ENCODE data around the gene ROMO1.
A peak's percentile ranks its signal among the peaks of the same experiment; 100 is the strongest.
"Not testable (repeated sequence)": the region's sequence is repeated elsewhere in the genome, so short reads cannot be mapped to it uniquely, and the experiment has no call there.

Gene ROMO1

GRCh38 chr20:35700625-35701148 lies 1.5 kb downstream of the ROMO1 start:
- peak overlapping the region; percentile 50 for H3K4me2 ChIP-seq
- H4K20me1 ChIP-seq (ENCODE audit: insufficient read depth): no peaks in the 10 kb centered on the region
- H3K27me3 ChIP-seq (ENCODE audit: insufficient read depth, low read depth): no peaks in the 10 kb centered on the region
- peaks cover 53% of the 10 kb centered on the region for H3K4me1 ChIP-seq (ENCODE audit: low read depth, poor library complexity, severe bottlenecking)
- no peak overlapping the region for H3K4me3 ChIP-seq (IDR thresholded peaks at IDR 0.05; ENCODE audit: insufficient read depth, low read depth, low read length)
- peaks cover 29% of the 10 kb centered on the region; the same call in 1 of the 2 replicates for H3K79me2 ChIP-seq (ENCODE audit: insufficient read depth, low read depth)
- peak overlapping the region; percentile 71; the same call in 1 of the 2 replicates for H3K27ac ChIP-seq
- no peak overlapping the region for H2AFZ ChIP-seq (ENCODE audit: low read depth)
- no peak for TF ChIP-seq CTCF (conservative IDR thresholded peaks at IDR 0.05; ENCODE audit: low read depth, low read length)
- peak overlapping the region; percentile 83; the same call in 1 of the 2 replicates for H3K9ac ChIP-seq
- peaks cover 20% of the 10 kb centered on the region; the same call in 1 of the 2 replicates for H3K36me3 ChIP-seq (ENCODE audit: insufficient read depth)

GRCh38 chr20:35702051-35702823 lies 3.0 kb downstream of the ROMO1 start:
- Histone ChIP-seq H3K27me3 (ENCODE audit: insufficient read depth, low read depth) (no peaks in the 10 kb centered on the region), H2AFZ (ENCODE audit: low read depth) (no peak overlapping the region), H3K9ac (no peak overlapping the region), H3K4me2 (no peak overlapping the region), H3K4me1 (ENCODE audit: low read depth, poor library complexity, severe bottlenecking) (peaks cover 49% of the 10 kb centered on the region), H4K20me1 (ENCODE audit: insufficient read depth) (no peaks in the 10 kb centered on the region), H3K79me2 (ENCODE audit: insufficient read depth, low read depth) (peaks cover 32% of the 10 kb centered on the region; the same call in 1 of the 2 replicates), H3K27ac (peak overlapping the region; percentile 27; the same call in 1 of the 2 replicates), H3K4me3 (IDR thresholded peaks at IDR 0.05; ENCODE audit: insufficient read depth, low read depth, low read length) (no peak overlapping the region), H3K36me3 (ENCODE audit: insufficient read depth) (peaks cover 33% of the 10 kb centered on the region; the same call in 1 of the 2 replicates)
- TF ChIP-seq CTCF (conservative IDR thresholded peaks at IDR 0.05; ENCODE audit: low read depth, low read length): no peak

- no peak overlapping the region for H3K4me2 ChIP-seq
- H3K4me3 ChIP-seq (IDR thresholded peaks at IDR 0.05; ENCODE audit: insufficient read depth, low read depth, low read length): no peak overlapping the region
- H3K27me3 ChIP-seq (ENCODE audit: insufficient read depth, low read depth): no peaks in the 10 kb centered on the region
- no peak overlapping the region for H2AFZ ChIP-seq (ENCODE audit: low read depth)
- no peak overlapping the region for H3K9ac ChIP-seq
- peaks cover 42% of the 10 kb centered on the region for H3K4me1 ChIP-seq (ENCODE audit: low read depth, poor library complexity, severe bottlenecking)
- peaks cover 40% of the 10 kb centered on the region; the same call in 1 of the 2 replicates for H3K36me3 ChIP-seq (ENCODE audit: insufficient read depth)
- no peak for TF ChIP-seq CTCF (conservative IDR thresholded peaks at IDR 0.05; ENCODE audit: low read depth, low read length)
- H3K79me2 ChIP-seq (ENCODE audit: insufficient read depth, low read depth): peaks cover 39% of the 10 kb centered on the region; the same call in 1 of the 2 replicates
- no peaks in the 10 kb centered on the region for H4K20me1 ChIP-seq (ENCODE audit: insufficient read depth)
- peak overlapping the region; percentile 5; the same call in 1 of the 2 replicates for H3K27ac ChIP-seq
These were observed 3.9 kb downstream of the ROMO1 start for GRCh38 chr20:35702824-35703695.

GRCh38 chr20:35704514-35705261 lies 5.5 kb downstream of the ROMO1 start:
- TF ChIP-seq CTCF (conservative IDR thresholded peaks at IDR 0.05; ENCODE audit: low read depth, low read length): no peak
- H3K9ac ChIP-seq: no peak overlapping the region
- no peak overlapping the region for H2AFZ ChIP-seq (ENCODE audit: low read depth)
- no peaks in the 10 kb centered on the region; the same call in 1 of the 2 replicates for H4K20me1 ChIP-seq (ENCODE audit: insufficient read depth)
- H3K4me2 ChIP-seq: no peak overlapping the region
- peaks cover 51% of the 10 kb centered on the region; the same call in 1 of the 2 replicates for H3K36me3 ChIP-seq (ENCODE audit: insufficient read depth)
- H3K27ac ChIP-seq: no peak overlapping the region
- no peaks in the 10 kb centered on the region for H3K27me3 ChIP-seq (ENCODE audit: insufficient read depth, low read depth)
- H3K4me1 ChIP-seq (ENCODE audit: low read depth, poor library complexity, severe bottlenecking): peaks cover 36% of the 10 kb centered on the region
- H3K4me3 ChIP-seq (IDR thresholded peaks at IDR 0.05; ENCODE audit: insufficient read depth, low read depth, low read length): no peak overlapping the region
- H3K79me2 ChIP-seq (ENCODE audit: insufficient read depth, low read depth): peaks cover 51% of the 10 kb centered on the region

GRCh38 chr20:35705894-35706293 lies 6.7 kb downstream of the ROMO1 start:
- H3K27me3 ChIP-seq (ENCODE audit: insufficient read depth, low read depth); H3K4me2 ChIP-seq; H3K4me3 ChIP-seq (IDR thresholded peaks at IDR 0.05; ENCODE audit: insufficient read depth, low read depth, low read length); H3K27ac ChIP-seq; H3K9ac ChIP-seq; H4K20me1 ChIP-seq (ENCODE audit: insufficient read depth); H2AFZ ChIP-seq (ENCODE audit: low read depth): not testable (repeated sequence)
- H3K36me3 ChIP-seq (ENCODE audit: insufficient read depth): peaks cover 51% of the 10 kb centered on the region; the same call in 1 of the 2 replicates
- H3K79me2 ChIP-seq (ENCODE audit: insufficient read depth, low read depth): peaks cover 55% of the 10 kb centered on the region
- peaks cover 27% of the 10 kb centered on the region for H3K4me1 ChIP-seq (ENCODE audit: low read depth, poor library complexity, severe bottlenecking)

Measured in KMS-11 (cell line).